HEK293 (cell line): ENCODE results near the gene SWT1.
"Not testable (repeated sequence)": the region's sequence is repeated elsewhere in the genome, so short reads cannot be mapped to it uniquely, and the experiment has no call there.

Source experiments
- CTCF ChIP-seq: fragments of 450-650 bp; formaldehyde crosslinking; IDR thresholded peaks from 2 replicates; pipeline ENCODE4 v1.5.1; 2016; ENCODE audit warnings: missing biosample characterization, missing genetic modification characterization
- KLF1 ChIP-seq: fragments of 450-650 bp; formaldehyde crosslinking; IDR thresholded peaks from 2 replicates; pipeline ENCODE4 v1.5.1; 2016; ENCODE audit warnings: missing biosample characterization, missing genetic modification characterization
- ZNF266 ChIP-seq: fragments of 450-650 bp; formaldehyde crosslinking; IDR thresholded peaks from 2 replicates; pipeline ENCODE4 v1.5.1; 2016; ENCODE audit warnings: missing biosample characterization, missing genetic modification characterization, low read depth
- ZNF548 ChIP-seq: fragments of 450-650 bp; formaldehyde crosslinking; IDR thresholded peaks from 2 replicates; pipeline ENCODE4 v1.5.1; 2016; ENCODE audit warnings: missing biosample characterization, missing genetic modification characterization

- not testable (repeated sequence) for TF ChIP-seq CTCF (tag by site-specific recombination); KLF1; ZNF548 (tag by site-specific recombination); ZNF266 (tag by site-specific recombination)
These were observed 95.0 kb downstream of the SWT1 start for GRCh38 chr1:185251928-185252327.
